Right ventricle myocardium superior (tissue), 1 donor: ENCODE results near the gene SLC46A1. TPM values are rescaled to one million over a fixed set of nuclear protein-coding genes. Genes with fewer than 3 reads are reported as not detected.

Experiments
- ATAC-seq: fragments of 200-7000 bp; cut with Tn5 transposase; one replicate; pipeline ENCODE4 v1.9.1; 2020; ENCODE audit warnings: mild to moderate bottlenecking; ENCODE audit not compliant: poor library complexity
- DNase-seq: peaks from one replicate; pipeline ENCODE4 v3.0.0-alpha.2; 2020
- intact Hi-C: fragments of 100-400 bp; cut with DNase I; formaldehyde crosslinking; loops from one replicate; pipeline ENCODE4 v1.11.2; 2022
- total RNA-seq: library from RNA; stranded (reverse); fragmentation: NEBNext Ultra II Directional; extraction: Animal tissue kit (Norgen Biotek cat#: 25700); gene quantifications from one replicate; pipeline ENCODE4 v1.2.1, GENCODE V29; 2021
- donor health status: DM: no; HTN: yes; CAD: no; lungs with severe emphysema.

SLC46A1 gene
- total RNA-seq, 1 donor from 2014 or later = 6.3 TPM

DNA sequence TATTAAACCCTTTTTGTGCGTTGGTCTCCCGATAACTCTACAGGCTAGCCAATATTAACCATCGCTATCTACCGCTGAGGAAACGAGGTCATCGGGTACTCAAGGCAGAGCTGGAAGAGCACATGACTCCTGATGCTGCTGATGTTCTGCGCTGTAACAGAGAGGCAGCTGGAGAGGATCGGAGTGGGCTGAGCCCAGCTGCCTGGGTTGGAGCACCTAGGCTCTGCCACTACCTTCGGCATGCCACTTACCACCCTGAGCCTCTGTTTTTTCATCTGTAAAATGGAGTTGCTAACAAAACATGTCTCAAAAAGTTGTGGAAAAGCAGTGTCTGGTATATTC is 432 bp upstream of the SLC46A1 start:
- DNase-seq (no peak), ATAC-seq (peak; percentile 10)
- intact Hi-C loops = no loop called here

DNA sequence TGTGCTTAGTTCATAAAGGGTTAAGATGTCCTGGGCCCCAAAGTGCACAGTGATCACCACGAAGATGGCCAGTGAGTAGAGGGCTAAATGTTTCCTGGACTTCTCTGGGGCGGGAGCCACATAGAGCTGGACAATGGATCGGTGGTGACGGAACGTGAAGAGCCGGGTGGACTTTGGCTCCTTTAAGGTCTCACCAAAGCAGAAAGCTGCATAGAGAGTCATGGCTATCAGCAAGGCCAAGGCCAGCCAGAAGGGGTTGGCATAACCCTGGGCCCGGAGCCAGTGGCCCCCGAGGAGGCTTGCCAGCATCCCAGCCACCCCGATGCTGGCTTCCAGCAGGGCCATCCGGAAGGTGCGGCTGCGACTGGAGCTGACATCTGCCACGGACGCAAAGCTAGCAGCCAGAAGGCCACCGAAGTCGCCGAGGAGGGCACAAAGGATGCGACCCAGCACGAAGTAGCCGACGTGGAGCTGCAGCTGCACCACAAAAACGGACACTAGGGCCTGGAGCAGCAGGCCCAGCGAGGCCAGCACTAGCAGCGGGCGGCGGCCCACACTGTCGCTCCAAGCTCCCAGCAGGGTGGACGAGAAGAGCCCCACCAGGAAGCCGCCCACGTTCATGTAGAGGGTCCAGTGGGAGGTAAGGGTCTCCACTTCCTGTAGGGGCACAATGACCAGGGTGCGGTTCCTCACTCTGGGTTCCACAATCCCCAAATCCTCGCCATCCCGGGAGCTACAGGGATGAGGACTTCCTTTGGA is 1.0 kb downstream of the SLC46A1 start:
- ATAC-seq (peak; percentile 4), DNase-seq (peak; percentile 52)
- intact Hi-C loops = no loop called here

DNA sequence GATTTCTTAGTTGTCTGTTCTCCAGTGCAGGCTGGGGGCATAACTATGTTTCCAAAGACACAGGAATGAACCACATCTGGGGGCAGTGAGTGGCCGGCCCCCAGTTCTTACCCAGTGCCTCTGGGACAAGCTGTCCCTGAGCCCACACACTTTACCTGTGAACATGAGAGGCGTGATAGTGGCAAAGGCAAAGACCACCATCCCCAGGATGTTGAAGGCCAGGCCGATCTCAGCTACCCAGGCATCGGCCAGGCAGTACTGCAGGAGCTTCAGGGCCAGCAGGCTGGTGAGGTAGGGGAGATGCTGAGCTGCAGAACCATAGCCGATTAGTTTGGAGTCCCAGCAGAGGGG is 1.6 kb downstream of the SLC46A1 start:
- ATAC-seq (no peak), DNase-seq (no peak)
- intact Hi-C loops = no loop called here

DNA sequence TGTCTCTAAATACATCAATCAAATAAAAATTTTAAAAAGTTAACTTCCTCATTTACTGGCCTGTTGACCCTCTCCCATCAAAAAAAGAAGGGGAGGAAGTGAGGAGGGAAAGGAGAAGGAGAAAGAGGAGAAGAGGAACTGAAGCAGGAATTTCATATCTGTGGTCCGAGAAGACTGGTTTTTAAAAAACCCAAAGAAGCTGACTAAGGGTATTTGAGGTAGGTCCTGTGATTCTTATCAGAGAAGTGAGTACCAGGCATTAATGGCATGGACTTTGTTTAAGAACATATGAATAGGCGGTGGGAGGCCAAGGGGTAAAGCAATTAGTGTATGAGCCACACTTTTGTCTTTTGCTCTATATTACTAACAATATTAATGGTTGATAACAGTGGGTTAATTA is 2.0 kb downstream of the SLC46A1 start:
- intact Hi-C loops = no loop called here
- DNase-seq (no peak), ATAC-seq (no peak)

DNA sequence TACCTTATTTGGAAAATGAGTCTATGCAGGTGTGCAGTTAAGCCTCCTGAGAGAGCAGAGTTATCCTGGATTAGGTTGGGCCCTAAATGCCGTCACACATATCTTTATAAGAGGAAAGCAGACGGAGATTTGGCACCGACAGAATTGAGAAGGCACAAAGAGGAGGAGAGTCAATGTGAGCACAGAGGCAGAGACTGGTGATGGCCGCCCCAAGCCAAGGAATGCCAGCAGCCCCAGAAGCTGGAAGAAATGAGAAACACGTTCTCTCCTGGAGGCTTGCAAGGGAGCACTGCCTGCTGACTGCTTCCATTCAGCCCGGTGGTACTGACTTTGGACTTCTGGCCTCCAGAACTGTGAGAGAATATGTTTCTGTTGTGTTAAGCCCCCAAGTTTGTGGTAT is 3.2 kb downstream of the SLC46A1 start:
- intact Hi-C loops = no loop called here

DNA sequence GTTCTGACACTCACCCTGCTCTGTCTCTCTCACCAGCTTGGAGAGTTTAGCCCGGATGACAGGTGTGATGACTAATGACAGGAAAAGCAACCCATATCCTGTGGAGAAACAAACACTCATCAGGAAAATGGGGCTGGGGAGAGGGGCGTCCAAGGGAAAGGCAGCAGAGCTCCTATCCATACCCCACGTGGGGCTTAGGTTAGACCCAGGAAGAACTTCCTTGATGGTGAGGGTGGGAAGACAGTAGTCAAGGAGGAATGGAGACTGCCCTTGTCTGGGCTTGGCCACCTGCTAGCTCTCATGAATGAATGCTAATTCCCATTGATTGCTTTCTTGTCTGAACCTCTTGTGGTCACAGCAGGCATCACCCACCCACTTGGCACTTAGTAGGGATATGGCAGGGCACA is 3.8 kb downstream of the SLC46A1 start:
- no peak for ATAC-seq
- intact Hi-C loops = no loop called here
- no peak for DNase-seq

More for the DNA sequence above, 3.2 kb downstream of the SLC46A1 start:
- DNase-seq (no peak), ATAC-seq (no peak)

DNA sequence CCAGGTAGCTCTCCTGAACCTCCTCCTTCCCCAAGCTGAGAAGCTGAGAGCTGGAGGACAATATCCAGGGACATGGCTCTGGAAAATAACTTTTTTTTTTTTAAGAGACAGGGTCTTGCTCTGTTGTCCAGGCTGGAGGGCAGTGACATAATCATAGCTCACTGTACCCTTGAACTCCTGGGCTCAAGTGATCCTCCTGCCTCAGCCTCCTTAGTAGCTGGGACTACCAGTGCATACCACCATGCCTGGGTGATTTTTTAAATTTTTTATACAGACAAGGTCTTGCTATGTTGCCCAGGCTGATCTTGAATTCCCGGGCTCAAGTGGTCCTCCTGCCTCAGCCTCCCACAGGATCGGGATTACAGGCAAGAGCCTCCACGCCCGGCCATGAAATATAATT is 6.2 kb downstream of the SLC46A1 start:
- intact Hi-C loops = no loop called here
- DNase-seq = no peak
- no peak for ATAC-seq

DNA sequence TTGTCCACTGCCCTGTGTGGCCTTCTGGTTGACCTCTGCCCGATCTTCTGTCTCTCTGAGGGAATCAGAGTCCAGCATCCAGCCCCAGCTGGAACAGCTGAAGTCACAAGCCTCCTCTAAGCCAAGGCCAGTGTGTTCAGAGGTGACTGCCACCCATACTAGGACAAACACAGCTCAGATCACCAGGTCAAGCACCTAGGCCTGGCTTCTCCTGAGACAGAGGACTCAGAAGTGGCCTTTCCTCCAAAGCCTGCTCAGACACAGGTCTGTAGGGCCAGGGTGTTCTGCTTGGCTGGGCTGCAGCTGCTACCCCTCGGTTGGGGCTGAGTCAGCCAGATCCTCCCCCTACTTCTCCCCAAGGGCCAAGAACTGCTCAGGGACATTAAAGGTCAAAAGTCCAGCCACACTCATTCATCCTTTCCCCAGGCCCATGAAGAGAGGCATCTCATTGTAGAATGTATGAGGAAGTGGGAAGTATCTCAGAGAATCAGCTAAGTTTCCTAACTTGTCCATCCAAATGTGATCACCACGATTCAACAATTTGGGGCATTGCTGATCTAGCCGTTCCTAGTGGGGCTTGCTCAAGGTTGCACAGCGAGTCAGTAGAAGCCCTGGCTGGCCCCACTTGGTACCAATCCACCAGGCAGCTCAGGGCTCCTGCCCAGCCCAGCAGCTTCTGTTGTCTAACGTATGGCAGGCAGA is 7.6 kb downstream of the SLC46A1 start:
- ATAC-seq = peak; percentile 16
- intact Hi-C loops = no loop called here
- DNase-seq = no peak

DNA sequence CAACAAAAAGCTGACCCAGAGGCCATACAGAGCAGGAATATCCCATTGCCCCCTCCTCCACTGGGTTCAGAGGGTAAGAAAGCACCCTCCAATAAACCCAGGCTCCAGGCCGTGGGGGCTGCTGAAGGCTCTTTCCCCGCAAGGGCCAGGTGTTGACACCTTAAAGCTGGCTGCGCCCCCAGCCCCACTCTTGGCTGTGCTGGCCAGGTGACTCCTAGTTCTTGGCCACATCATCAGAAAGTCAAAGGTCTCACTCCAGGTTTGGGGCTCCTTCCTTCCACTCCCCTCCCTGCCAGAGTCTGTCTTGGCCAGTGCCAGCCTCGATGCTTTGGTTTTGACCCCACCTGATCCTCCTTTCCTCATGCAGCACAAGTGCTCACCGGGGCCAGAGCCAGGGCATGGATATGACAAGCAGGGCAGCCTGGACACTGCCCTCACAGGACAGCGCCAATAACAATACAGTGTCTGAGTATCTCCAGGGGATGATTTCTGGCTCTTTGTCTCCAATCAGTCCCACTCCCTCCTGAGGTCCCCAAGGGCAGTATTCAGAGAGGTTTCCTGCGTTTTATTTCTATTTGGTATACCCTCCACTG is 8.2 kb downstream of the SLC46A1 start:
- DNase-seq (no peak), ATAC-seq (peak; percentile 11)
- intact Hi-C loops = no loop called here

DNA sequence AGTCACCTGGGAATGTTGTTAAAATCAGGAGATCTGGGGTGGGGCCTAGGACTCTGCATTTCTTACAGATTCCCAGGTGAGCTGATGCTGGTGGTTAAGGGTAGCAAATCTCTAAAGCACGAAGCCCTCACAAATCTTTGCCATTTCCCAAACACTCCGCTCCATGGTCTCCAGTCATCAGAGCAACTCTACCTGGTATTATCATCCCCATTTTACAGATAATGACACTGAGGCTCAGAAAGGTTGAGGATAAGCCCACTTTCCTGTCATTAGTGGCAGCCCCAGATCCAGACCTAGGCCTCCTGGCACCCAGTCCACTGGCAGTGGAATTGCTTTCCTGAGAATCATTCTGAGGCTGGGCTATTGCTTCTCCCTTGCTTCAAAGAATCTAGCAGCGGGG is 8.7 kb downstream of the SLC46A1 start:
- intact Hi-C loops = no loop called here
- ATAC-seq (no peak), DNase-seq (no peak)

DNA sequence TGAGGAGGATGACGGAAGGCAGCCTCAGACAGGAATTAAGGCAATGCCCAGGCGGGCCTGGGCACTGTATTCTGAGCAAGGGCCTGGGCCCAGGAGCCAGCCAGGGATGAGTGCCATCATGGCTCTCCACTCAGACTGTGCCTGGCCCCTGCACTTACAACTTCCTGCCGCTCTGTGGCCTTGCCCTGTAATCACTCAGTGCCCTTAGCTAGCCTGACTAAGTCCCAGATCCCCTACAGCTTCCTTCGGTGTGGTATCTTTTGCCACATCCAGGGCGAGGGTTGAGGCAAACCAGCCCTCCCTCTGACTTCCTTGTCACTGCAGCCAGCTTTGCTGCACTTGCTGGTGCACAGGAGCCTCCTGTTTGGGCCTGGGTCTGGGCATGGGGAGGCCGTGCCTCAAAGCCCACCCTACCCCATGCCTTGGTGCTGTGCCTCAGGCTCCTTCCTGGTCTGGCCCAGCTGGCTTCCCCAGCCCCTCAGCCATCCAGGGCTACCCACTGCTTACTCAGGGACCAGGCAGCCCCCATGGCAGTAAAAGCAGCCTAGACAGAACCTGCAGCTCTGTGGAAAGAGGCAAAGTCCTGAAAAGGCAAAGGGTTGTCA is 9.3 kb downstream of the SLC46A1 start:
- no peak for ATAC-seq
- DNase-seq = no peak
- intact Hi-C loops = no loop called here

DNA sequence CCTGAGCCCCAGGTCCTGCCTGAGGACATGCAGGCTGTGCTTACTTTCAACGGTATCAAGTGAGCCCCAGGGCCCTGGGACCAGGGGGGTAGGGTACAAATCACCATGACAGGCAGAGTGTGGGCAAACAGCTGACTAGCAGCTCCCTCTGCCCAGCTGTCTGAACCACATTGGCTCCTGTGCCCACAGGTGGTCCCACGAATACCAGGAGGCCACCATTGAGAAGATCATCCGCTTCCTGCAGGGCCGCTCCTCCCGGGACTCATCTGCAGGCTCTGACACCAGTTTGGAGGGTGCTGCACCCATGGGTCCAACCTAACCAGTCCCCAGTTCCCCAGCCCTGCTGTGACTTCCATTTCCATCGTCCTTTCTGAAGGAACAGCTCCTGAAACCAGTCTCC is 10.0 kb downstream of the SLC46A1 start:
- DNase-seq = no peak
- ATAC-seq = no peak
- intact Hi-C loops = no loop called here

DNA sequence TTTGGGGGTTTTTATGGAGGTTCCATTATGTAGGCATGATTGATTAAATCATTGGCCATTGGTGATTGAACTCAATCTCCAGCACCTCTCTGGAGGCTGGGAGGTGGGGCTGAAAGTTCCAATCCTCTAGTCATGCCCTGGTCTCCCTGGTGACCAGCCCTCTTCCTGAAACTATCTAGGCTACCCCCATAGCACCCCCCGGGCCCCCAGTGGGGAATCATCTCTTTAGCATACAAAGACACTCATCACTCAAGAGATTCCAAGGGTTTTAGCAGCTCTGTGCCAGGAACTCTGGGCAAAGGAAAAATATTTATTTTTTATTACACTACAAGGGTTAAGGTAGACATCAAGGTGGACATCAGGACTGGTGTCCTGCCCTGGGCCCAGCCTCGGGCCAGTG is 10.6 kb downstream of the SLC46A1 start:
- no peak for DNase-seq

DNA sequence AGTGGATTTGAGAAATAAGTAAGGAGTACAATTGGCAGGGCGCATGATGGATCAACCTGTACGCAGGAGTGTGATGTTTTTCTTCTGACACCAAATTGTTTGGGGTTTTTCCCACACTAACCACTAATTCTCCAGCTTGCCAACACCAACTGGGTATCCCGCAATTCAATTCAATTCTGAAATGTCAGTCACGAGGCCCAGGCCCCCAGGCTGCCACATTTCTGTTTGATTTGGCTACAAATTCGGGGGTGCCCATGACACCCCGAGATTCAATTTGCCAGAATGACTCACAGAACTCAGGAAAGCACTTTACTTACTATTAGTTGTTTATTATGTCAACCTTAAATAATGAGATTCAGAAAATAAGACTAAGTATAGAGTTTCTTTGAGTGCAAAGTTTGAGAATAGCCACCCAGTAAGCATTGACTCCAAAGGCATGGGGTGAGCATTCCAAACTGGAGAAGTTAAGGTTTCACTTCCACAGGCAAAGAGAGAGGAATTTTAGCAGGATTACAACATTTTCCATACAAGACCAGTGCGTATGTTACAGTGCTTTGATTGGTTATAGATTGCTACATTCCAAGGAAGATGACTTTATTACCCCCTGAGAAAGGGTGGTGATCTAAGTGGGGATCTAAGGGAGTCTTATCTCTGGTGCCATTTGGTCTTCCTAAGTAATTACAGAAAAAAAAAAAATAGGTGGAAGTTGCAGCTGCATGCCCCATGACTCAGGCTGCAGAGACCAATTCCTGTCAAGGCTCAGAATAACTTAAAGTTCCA is 11.5 kb downstream of the SLC46A1 start:
- no peak for ATAC-seq
- no peak for DNase-seq
- intact Hi-C loops = no loop called here

More for the DNA sequence above, 10.6 kb downstream of the SLC46A1 start:
- ATAC-seq = no peak
- intact Hi-C loops = no loop called here

DNA sequence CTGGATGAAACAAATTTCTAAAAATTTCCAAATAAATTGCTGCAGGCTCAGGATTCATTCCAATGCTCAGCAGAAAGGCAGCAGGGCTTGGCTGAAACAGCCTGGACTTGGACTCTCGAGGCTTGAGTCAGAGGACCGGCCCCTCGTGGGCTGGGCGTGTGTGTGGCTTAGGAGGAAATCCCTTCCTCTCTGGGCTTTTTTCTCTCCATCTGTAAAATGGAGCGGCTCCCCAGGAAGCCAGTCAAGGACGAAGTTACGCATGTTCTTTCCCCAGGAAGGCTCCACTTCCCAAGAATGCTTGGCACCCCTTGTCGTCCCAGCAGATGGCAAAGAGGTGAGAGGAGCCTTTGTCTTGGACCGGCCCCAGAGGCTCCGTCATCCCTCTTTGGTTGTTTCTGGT is 13.5 kb downstream of the SLC46A1 start:
- DNase-seq (no peak), ATAC-seq (no peak)
- intact Hi-C loops = no loop called here

DNA sequence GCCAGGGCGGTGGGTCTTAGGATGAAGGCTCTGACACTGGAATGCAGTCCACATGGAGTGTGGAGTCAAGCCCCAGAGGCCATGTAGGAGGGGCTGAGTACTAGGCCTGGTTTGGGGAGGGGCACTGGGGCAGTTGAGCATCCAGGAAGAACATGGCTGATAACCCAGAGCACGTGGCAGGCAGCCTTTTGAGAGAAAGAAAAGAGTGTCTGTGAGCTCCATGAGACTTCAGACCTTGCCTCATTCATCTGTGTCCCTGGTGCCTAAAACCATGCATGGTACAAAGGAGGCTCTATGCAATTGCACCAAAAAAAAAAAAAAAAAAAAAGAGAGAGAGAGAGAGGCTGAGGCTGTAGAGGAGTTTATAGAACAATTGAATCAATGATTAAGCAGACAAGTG is 14.6 kb downstream of the SLC46A1 start:
- ATAC-seq (no peak), DNase-seq (no peak)
- intact Hi-C loops = no loop called here

DNA sequence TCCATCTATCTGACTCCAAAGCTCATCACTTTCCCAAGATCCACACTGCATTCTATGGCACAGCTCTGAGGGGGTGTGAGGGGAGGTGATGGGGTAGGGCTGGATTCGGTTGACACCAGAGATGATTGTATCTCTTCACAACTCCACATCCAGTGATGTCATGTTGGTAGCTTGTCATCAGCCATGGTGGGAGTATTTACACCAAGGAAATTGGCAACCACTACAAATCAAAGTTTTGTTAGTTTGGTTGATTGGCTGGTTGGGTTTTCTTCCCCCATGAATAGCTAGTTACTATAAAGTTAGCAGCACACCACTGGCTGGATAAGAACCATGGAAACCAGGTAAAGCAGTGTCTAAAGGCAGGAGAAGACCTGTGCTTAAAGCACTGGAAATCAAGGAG is 15.0 kb downstream of the SLC46A1 start:
- ATAC-seq = no peak
- no peak for DNase-seq
- intact Hi-C loops = no loop called here

DNA sequence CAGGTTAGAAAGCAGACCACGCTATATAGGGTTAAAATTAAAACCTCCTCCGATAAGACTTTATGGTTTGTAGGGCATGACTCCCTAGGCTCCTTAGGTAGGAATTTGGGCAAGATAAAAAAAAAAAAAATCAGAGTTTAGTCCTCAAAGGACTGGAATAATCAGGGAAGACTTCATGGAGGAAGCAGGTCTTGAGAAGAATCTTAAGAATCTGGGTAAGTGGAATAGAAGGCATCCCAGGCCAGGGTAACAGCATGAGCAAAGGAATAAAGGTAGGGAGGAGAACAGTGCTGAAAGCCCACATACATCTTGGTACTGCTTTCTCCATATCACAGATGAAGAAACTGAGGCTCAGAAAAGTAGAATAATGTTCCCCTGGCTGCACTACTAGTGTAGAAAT is 15.4 kb downstream of the SLC46A1 start:
- no peak for ATAC-seq
- DNase-seq = no peak
- intact Hi-C loops = no loop called here

DNA sequence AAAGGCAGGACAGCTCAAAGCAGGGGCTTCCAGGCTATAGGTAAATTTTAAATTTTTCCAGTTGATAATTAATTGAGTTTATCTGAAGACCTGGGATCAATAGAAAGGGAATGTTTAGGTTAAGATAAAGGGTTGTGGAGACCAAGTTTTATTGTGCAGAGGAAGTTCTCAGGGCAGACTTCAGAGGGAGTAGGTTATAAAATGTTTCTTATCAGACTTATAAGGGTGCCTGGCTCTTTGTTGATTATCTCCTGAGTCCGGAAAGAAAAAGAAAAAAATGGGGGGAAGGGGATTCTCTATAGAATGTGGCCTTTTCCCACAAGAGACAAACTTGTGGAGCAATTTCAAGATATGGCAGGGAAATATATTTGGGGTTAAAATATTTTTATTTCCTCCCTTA is 15.9 kb downstream of the SLC46A1 start:
- intact Hi-C loops = no loop called here
- DNase-seq (no peak), ATAC-seq (no peak)
